Measurements from ENCODE around the gene KLHDC8B.
A peak's percentile ranks its signal among the peaks of the same experiment; 100 is the strongest.

The KLHDC8B gene

GRCh38 chr3:49171119-49171774, at the start of gene KLHDC8B:
Gene KLHDC8B (plus strand): TSS chr3:49171598. CDS start chr3:49172770, 1,172 bp downstream.
- in situ Hi-C loops (cut with HindIII; ENCODE audit: low sequenced_read_pairs), result no loop called here
- TF ChIP-seq CTCF (IDR thresholded peaks at IDR 0.05; ENCODE audit: low read depth, low read length), result peak; percentile 96
- H3K4me3 ChIP-seq (ENCODE audit: low read depth, low read length), result peak within 1 kb of the TSS; percentile 75
- peak; percentile 90 for DNase-seq (ENCODE audit: low read depth, low spot score)

GRCh38 chr3:49122022-49122421, 49.4 kb upstream of the KLHDC8B start:
- TF ChIP-seq CTCF (IDR thresholded peaks at IDR 0.05; ENCODE audit: low read depth, low read length), result no peak
- in situ Hi-C loops (cut with HindIII; ENCODE audit: low sequenced_read_pairs), result no loop called here
- no peak for DNase-seq (ENCODE audit: low read depth, low spot score)
- H3K4me3 ChIP-seq (ENCODE audit: low read depth, low read length), result no peak overlapping the region

- DNase-seq (ENCODE audit: low read depth, low spot score), result no peak
- in situ Hi-C loops (cut with HindIII; ENCODE audit: low sequenced_read_pairs), result no loop called here
- no peak for TF ChIP-seq CTCF (IDR thresholded peaks at IDR 0.05; ENCODE audit: low read depth, low read length)
- no peak overlapping the region for H3K4me3 ChIP-seq (ENCODE audit: low read depth, low read length)
These were observed 48.9 kb upstream of the KLHDC8B start for GRCh38 chr3:49122451-49122850.

- no peak for DNase-seq (ENCODE audit: low read depth, low spot score)
- TF ChIP-seq CTCF (IDR thresholded peaks at IDR 0.05; ENCODE audit: low read depth, low read length), result no peak
- no peak overlapping the region for H3K4me3 ChIP-seq (ENCODE audit: low read depth, low read length)
- in situ Hi-C loops (cut with HindIII; ENCODE audit: low sequenced_read_pairs), result no loop called here
These were observed 48.4 kb upstream of the KLHDC8B start for GRCh38 chr3:49122886-49123545.

GRCh38 chr3:49123687-49124086, 47.7 kb upstream of the KLHDC8B start:
- H3K4me3 ChIP-seq (ENCODE audit: low read depth, low read length), result no peak overlapping the region
- in situ Hi-C loops (cut with HindIII; ENCODE audit: low sequenced_read_pairs), result no loop called here
- TF ChIP-seq CTCF (IDR thresholded peaks at IDR 0.05; ENCODE audit: low read depth, low read length), result no peak
- no peak for DNase-seq (ENCODE audit: low read depth, low spot score)

GRCh38 chr3:49124203-49124602, 47.2 kb upstream of the KLHDC8B start:
- DNase-seq (ENCODE audit: low read depth, low spot score), result no peak
- H3K4me3 ChIP-seq (ENCODE audit: low read depth, low read length), result no peak overlapping the region
- no peak for TF ChIP-seq CTCF (IDR thresholded peaks at IDR 0.05; ENCODE audit: low read depth, low read length)
- in situ Hi-C loops (cut with HindIII; ENCODE audit: low sequenced_read_pairs), result no loop called here
